Stimulated activated CD8-positive, alpha-beta memory T cell treated with anti-CD3 and anti-CD28 coated beads, Interleukin-4, amount 100 ng/mL, for 48 hours (primary cell): ENCODE results near the gene S1PR5.
A peak's percentile ranks its signal among the peaks of the same experiment; 100 is the strongest.
"Not testable (repeated sequence)": the region's sequence is repeated elsewhere in the genome, so short reads cannot be mapped to it uniquely, and the experiment has no call there.

Source experiments
- DNase-seq: peaks from one replicate; pipeline ENCODE4 v3.0.0-alpha.2; 2020

S1PR5 gene

GRCh38 chr19:10517361-10517759 is at the start of gene S1PR5:
S1PR5 (minus strand) TSS chr19:10517447; CDS start chr19:10515011, 2,436 bp downstream.
- DNase-seq: no peak

GRCh38 chr19:10566658-10567410 is 49.6 kb upstream of the S1PR5 start:
- DNase-seq: peak; percentile 74

- DNase-seq: no peak
Observed at GRCh38 chr19:10566408-10566657, 49.1 kb upstream of the S1PR5 start.

GRCh38 chr19:10565567-10566407 is 48.5 kb upstream of the S1PR5 start, which contains the start of gene KRI1:
KRI1 (minus strand) TSS chr19:10566010; CDS start chr19:10565999, 11 bp downstream.
- peak; percentile 99 for DNase-seq

- peak; percentile 75 for DNase-seq
Observed at GRCh38 chr19:10565028-10565566, 47.9 kb upstream of the S1PR5 start.

- DNase-seq: no peak
Observed at GRCh38 chr19:10562609-10563008, 45.4 kb upstream of the S1PR5 start.

- DNase-seq: no peak
Observed at GRCh38 chr19:10560154-10560553, 42.9 kb upstream of the S1PR5 start.

GRCh38 chr19:10557603-10558197 is 40.5 kb upstream of the S1PR5 start:
- no peak for DNase-seq

- DNase-seq: no peak
Observed at GRCh38 chr19:10555610-10555973, 38.3 kb upstream of the S1PR5 start.

GRCh38 chr19:10554760-10555609 is 37.7 kb upstream of the S1PR5 start:
- no peak for DNase-seq

GRCh38 chr19:10553943-10554381 is 36.7 kb upstream of the S1PR5 start:
- peak; percentile 71 for DNase-seq

- DNase-seq: no peak
Observed at GRCh38 chr19:10553087-10553667, 35.9 kb upstream of the S1PR5 start.

GRCh38 chr19:10552510-10553053 is 35.3 kb upstream of the S1PR5 start:
- peak; percentile 69 for DNase-seq

GRCh38 chr19:10551698-10552301 is 34.6 kb upstream of the S1PR5 start:
- DNase-seq: peak; percentile 67

- DNase-seq: not testable (repeated sequence)
Observed at GRCh38 chr19:10551006-10551405, 33.8 kb upstream of the S1PR5 start.

GRCh38 chr19:10550336-10550735 is 33.1 kb upstream of the S1PR5 start:
- DNase-seq: no peak

GRCh38 chr19:10549733-10550132 is 32.5 kb upstream of the S1PR5 start:
- DNase-seq: no peak

- no peak for DNase-seq
Observed at GRCh38 chr19:10548746-10549276, 31.6 kb upstream of the S1PR5 start.

GRCh38 chr19:10546817-10547216 is 29.6 kb upstream of the S1PR5 start:
- DNase-seq: no peak

GRCh38 chr19:10544753-10545251 is 27.6 kb upstream of the S1PR5 start:
- no peak for DNase-seq

GRCh38 chr19:10544242-10544752 is 27.1 kb upstream of the S1PR5 start:
- peak; percentile 51 for DNase-seq
